ENCODE data around the gene CAPN13.
"Not testable (repeated sequence)": the region's sequence is repeated elsewhere in the genome, so short reads cannot be mapped to it uniquely, and the experiment has no call there.

CAPN13 gene

GRCh38 chr2:30706534-30707303, 100.5 kb downstream of the CAPN13 start:
- TF ChIP-seq CTCF (IDR thresholded peaks at IDR 0.05; ENCODE audit: insufficient read depth, low read depth, low read length, missing control alignments) = peak; percentile 82
- peak; percentile 65 for DNase-seq (ENCODE audit: low read depth)
- no peak overlapping the region for H3K4me3 ChIP-seq (ENCODE audit: low read length)

- DNase-seq (ENCODE audit: low read depth) = no peak
- no peak for TF ChIP-seq CTCF (IDR thresholded peaks at IDR 0.05; ENCODE audit: insufficient read depth, low read depth, low read length, missing control alignments)
Observed at GRCh38 chr2:30705711-30706533, 101.3 kb downstream of the CAPN13 start.

GRCh38 chr2:30705056-30705455, 102.2 kb downstream of the CAPN13 start:
- no peak for TF ChIP-seq CTCF (IDR thresholded peaks at IDR 0.05; ENCODE audit: insufficient read depth, low read depth, low read length, missing control alignments)
- no peak for DNase-seq (ENCODE audit: low read depth)
- H3K4me3 ChIP-seq (ENCODE audit: low read length) = no peak overlapping the region

More at GRCh38 chr2:30705711-30706533, 101.3 kb downstream of the CAPN13 start:
- H3K4me3 ChIP-seq (ENCODE audit: low read length) = no peak overlapping the region

GRCh38 chr2:30704309-30705020, 102.8 kb downstream of the CAPN13 start:
- H3K4me3 ChIP-seq (ENCODE audit: low read length) = no peak overlapping the region
- DNase-seq (ENCODE audit: low read depth) = no peak
- no peak for TF ChIP-seq CTCF (IDR thresholded peaks at IDR 0.05; ENCODE audit: insufficient read depth, low read depth, low read length, missing control alignments)

- TF ChIP-seq CTCF (IDR thresholded peaks at IDR 0.05; ENCODE audit: insufficient read depth, low read depth, low read length, missing control alignments) = no peak
- no peak for DNase-seq (ENCODE audit: low read depth)
- H3K4me3 ChIP-seq (ENCODE audit: low read length) = no peak overlapping the region
Observed at GRCh38 chr2:30702694-30703093, 104.6 kb downstream of the CAPN13 start.

- DNase-seq (ENCODE audit: low read depth) = no peak
- no peak for TF ChIP-seq CTCF (IDR thresholded peaks at IDR 0.05; ENCODE audit: insufficient read depth, low read depth, low read length, missing control alignments)
- no peak overlapping the region for H3K4me3 ChIP-seq (ENCODE audit: low read length)
Observed at GRCh38 chr2:30701782-30702181, 105.5 kb downstream of the CAPN13 start.

GRCh38 chr2:30697242-30698103, 109.8 kb downstream of the CAPN13 start:
- DNase-seq (ENCODE audit: low read depth); H3K4me3 ChIP-seq (ENCODE audit: low read length): not testable (repeated sequence)
